Caco-2 (cell line): Measurements from ENCODE around the gene CC2D2A. TPM values are rescaled to one million over a fixed set of nuclear protein-coding genes. Genes with fewer than 3 reads are reported as not detected.

Source experiments
- BruUV-seq: library from RNA; stranded (reverse); fragments of 400-500 nt; replicated peaks from 2 replicates; lab custom pipeline; 2021; lab: Mats Ljungman, UMichigan
- CTCF ChIA-PET: fragments of 300-600 bp; sonication (Branson Sonifier 250); formaldehyde crosslinking; loops from one replicate; lab custom pipeline; 2022; ENCODE audit warnings: antibody characterized with exemption; lab: Charles Lee
- POLR2A ChIA-PET: fragments of 300-600 bp; sonication (Branson Sonifier 250); formaldehyde crosslinking; loops from one replicate; lab custom pipeline; 2022; ENCODE audit warnings: antibody characterized with exemption; lab: Charles Lee
- DNase-seq, 2 experiments: peaks; one replicate each; pipeline versions ENCODE4 v3.0.0 to v3.0.0-alpha.2; 2020 to 2022
- H3K27me3 ChIP-seq: replicated peaks from 2 replicates; pipeline ENCODE4 v1.6.0; 2011; ENCODE audit warnings: low read length; ENCODE audit not compliant: control insufficient read depth, insufficient read depth
- H3K36me3 ChIP-seq: 2 replicates; pipeline ENCODE4 v1.5.1; 2011; ENCODE audit warnings: low read length; ENCODE audit not compliant: control insufficient read depth, insufficient read depth
- H3K4me1 ChIP-seq: fragments of 250-450 bp; sonication (Bioruptor Pico); 2 replicates; pipeline ENCODE4 v1.5.1; 2020; ENCODE audit warnings: mild to moderate bottlenecking
- H3K4me3 ChIP-seq: 2 replicates; pipeline ENCODE4 v1.5.1; 2011; ENCODE audit warnings: low read depth, mild to moderate bottlenecking, control low read depth, low read length
- H3K9me3 ChIP-seq: fragments of 250-450 bp; sonication (Bioruptor Pico); 2 replicates; pipeline ENCODE4 v1.5.1; 2020; ENCODE audit warnings: mild to moderate bottlenecking, moderate library complexity
- H3K27ac Mint-ChIP-seq: one replicate; pipeline ENCODE4 v1.8.0; 2022; ENCODE audit warnings: mixed read lengths; ENCODE audit not compliant: unreplicated experiment
- H3K27me3 Mint-ChIP-seq: one replicate; pipeline ENCODE4 v1.8.0; 2022; ENCODE audit warnings: mixed read lengths; ENCODE audit not compliant: insufficient read depth, unreplicated experiment
- H3K36me3 Mint-ChIP-seq: one replicate; pipeline ENCODE4 v1.8.0; 2022; ENCODE audit warnings: mild to moderate bottlenecking, mixed read lengths; ENCODE audit not compliant: insufficient read depth, unreplicated experiment
- H3K4me1 Mint-ChIP-seq: one replicate; pipeline ENCODE4 v1.8.0; 2022; ENCODE audit warnings: low read depth, mixed read lengths; ENCODE audit not compliant: unreplicated experiment
- H3K4me3 Mint-ChIP-seq: one replicate; pipeline ENCODE4 v1.8.0; 2022; ENCODE audit warnings: mild to moderate bottlenecking, moderate library complexity, mixed read lengths; ENCODE audit not compliant: unreplicated experiment
- H3K9me3 Mint-ChIP-seq: one replicate; pipeline ENCODE4 v1.8.0; 2022; ENCODE audit warnings: mixed read lengths; ENCODE audit not compliant: unreplicated experiment
- CTCF ChIP-seq, 2 experiments: fragments of 200-600 bp in 1 of 2; IDR thresholded peaks; 1 replicate in 1 of 2; 2 replicates in 1 of 2; pipeline versions ENCODE4 v1.5.1 to v1.8.0; 2011 to 2022; ENCODE audit warnings: antibody characterized with exemption in 1 of 2, control low read depth in 1 of 2, inconsistent platforms in 1 of 2, low read depth in 1 of 2, low read length in 1 of 2, mild to moderate bottlenecking in 1 of 2, moderate library complexity in 1 of 2; ENCODE audit not compliant: insufficient read depth in 1 of 2, severe bottlenecking in 1 of 2, unreplicated experiment in 1 of 2
- intact Hi-C: fragments of 100-400 bp; cut with micrococcal nuclease; formaldehyde crosslinking; loops from one replicate; pipeline ENCODE4 v1.10.0; 2022; ENCODE audit not compliant: unreplicated experiment
- total RNA-seq: library from RNA; stranded (reverse); gene quantifications from 2 replicates; pipeline ENCODE4 v1.2.3, GENCODE V29; 2022

Gene CC2D2A
- total RNA-seq, 1 experiment from 2014 or later: 12.3 TPM

- intact Hi-C loops: no loop called here
- Mint-ChIP-seq H3K27me3 (no peaks in the 10 kb centered on the region), H3K27ac (no peak overlapping the region), H3K4me1 (peaks cover 15% of the 10 kb centered on the region), H3K9me3 (peaks cover 20% of the 10 kb centered on the region), H3K36me3 (peaks cover 6% of the 10 kb centered on the region), H3K4me3 (no peak overlapping the region)
- POLR2A ChIA-PET: no interaction called here
- Histone ChIP-seq H3K27me3 (no peaks in the 10 kb centered on the region), H3K4me1 (peaks cover 11% of the 10 kb centered on the region; the same call in 1 of the 2 replicates), H3K36me3 (no peaks in the 10 kb centered on the region), H3K9me3 (peaks cover 7% of the 10 kb centered on the region), H3K4me3 (no peak overlapping the region)
- no TSS peak for BruUV-seq
- DNase-seq: peak in 1 of 2 experiments; percentile 15
- no peak for TF ChIP-seq CTCF (IDR thresholded peaks at IDR 0.05; ENCODE audit: insufficient read depth in 1 of 2, low read depth in 1 of 2, low read length in 1 of 2, severe bottlenecking in 1 of 2, unreplicated experiment in 1 of 2)
- CTCF ChIA-PET: interaction anchor here (0.5 kb wide), 1 partner anchor 154 kb away, joined by 5 read pairs; no protein-coding TSS in a partner anchor
Measured at GRCh38 chr4:15521442-15522039, 51.9 kb downstream of the CC2D2A start.

- H3K27me3 Mint-ChIP-seq: no peaks in the 10 kb centered on the region
- H3K27ac Mint-ChIP-seq: peak overlapping the region; percentile 77
- no peak overlapping the region for H3K4me3 ChIP-seq
- H3K9me3 ChIP-seq: no peaks in the 10 kb centered on the region; the same call in 1 of the 2 replicates
- ChIA-PET POLR2A (no interaction called here), CTCF (no interaction called here)
- BruUV-seq: no TSS peak
- H3K27me3 ChIP-seq: no peaks in the 10 kb centered on the region
- no peaks in the 10 kb centered on the region for H3K36me3 ChIP-seq
- H3K4me3 Mint-ChIP-seq: no peak overlapping the region
- H3K9me3 Mint-ChIP-seq: no peaks in the 10 kb centered on the region
- peak in 1 of 2 experiments; percentile 28 for DNase-seq
- peaks cover 15% of the 10 kb centered on the region for H3K4me1 Mint-ChIP-seq
- intact Hi-C loops: no loop called here
- no peaks in the 10 kb centered on the region for H3K36me3 Mint-ChIP-seq
- no peak for TF ChIP-seq CTCF (IDR thresholded peaks at IDR 0.05; ENCODE audit: insufficient read depth in 1 of 2, low read depth in 1 of 2, low read length in 1 of 2, severe bottlenecking in 1 of 2, unreplicated experiment in 1 of 2)
- H3K4me1 ChIP-seq: peaks cover 11% of the 10 kb centered on the region; the same call in 1 of the 2 replicates
Measured at GRCh38 chr4:15525080-15525479, 55.4 kb downstream of the CC2D2A start.

- no peak for DNase-seq
- Histone ChIP-seq H3K9me3 (no peaks in the 10 kb centered on the region; the same call in 1 of the 2 replicates), H3K4me3 (no peak overlapping the region), H3K4me1 (peaks cover 11% of the 10 kb centered on the region; the same call in 1 of the 2 replicates), H3K36me3 (no peaks in the 10 kb centered on the region), H3K27me3 (no peaks in the 10 kb centered on the region)
- no peaks in the 10 kb centered on the region for H3K27me3 Mint-ChIP-seq
- H3K27ac Mint-ChIP-seq: no peak overlapping the region
- intact Hi-C loops: no loop called here
- no peaks in the 10 kb centered on the region for H3K9me3 Mint-ChIP-seq
- BruUV-seq: no TSS peak
- TF ChIP-seq CTCF (IDR thresholded peaks at IDR 0.05; ENCODE audit: insufficient read depth in 1 of 2, low read depth in 1 of 2, low read length in 1 of 2, severe bottlenecking in 1 of 2, unreplicated experiment in 1 of 2): no peak
- H3K36me3 Mint-ChIP-seq: no peaks in the 10 kb centered on the region
- H3K4me3 Mint-ChIP-seq: no peak overlapping the region
- ChIA-PET POLR2A (no interaction called here), CTCF (no interaction called here)
- H3K4me1 Mint-ChIP-seq: peaks cover 7% of the 10 kb centered on the region
Measured at GRCh38 chr4:15526924-15527592, 57.4 kb downstream of the CC2D2A start.
